GM21723 (cell line): ENCODE data around the gene KCTD11.
"Not testable (repeated sequence)": the region's sequence is repeated elsewhere in the genome, so short reads cannot be mapped to it uniquely, and the experiment has no call there.

ENCODE experiments used
- ATAC-seq: cut with Tn5 transposase; IDR thresholded peaks from one replicate; pipeline ENCODE4 v1.9.1; 2021; ENCODE audit warnings: mild to moderate bottlenecking, moderate library complexity; ENCODE audit not compliant: unreplicated experiment

The KCTD11 gene

DNA sequence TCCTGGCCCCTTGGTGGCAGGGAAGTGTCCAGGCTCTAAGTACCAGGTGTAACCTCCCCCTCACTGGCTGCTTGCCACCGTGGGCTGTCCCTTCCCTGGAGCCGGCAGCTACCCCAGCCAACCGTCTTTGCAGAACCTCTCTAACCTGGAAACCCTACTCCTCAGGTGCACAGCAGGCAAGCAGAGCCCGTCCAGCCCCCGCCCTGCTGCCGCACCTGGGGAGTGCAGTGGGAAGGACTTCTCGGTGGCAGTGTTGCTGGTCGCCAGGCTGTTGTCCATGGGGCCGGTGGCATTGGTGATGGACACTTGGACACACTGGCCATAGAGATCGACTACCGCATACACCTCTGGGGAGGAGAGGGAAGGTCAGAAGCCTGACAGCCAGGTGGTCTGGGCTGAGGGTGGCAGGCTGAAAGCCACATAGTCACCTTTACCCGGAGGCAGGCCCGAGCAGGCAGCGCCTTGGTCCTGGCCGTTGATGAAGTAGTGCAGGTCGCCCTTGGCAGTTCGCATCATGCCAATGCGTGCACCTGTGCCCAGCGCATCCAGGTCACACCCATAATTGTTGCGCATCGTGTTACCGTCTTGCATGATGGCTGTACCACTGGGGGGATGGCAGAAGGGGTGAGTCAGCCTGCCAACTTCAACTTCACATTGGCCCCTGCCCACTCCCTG is 29.3 kb upstream of the KCTD11 start:
- no peak for ATAC-seq

DNA sequence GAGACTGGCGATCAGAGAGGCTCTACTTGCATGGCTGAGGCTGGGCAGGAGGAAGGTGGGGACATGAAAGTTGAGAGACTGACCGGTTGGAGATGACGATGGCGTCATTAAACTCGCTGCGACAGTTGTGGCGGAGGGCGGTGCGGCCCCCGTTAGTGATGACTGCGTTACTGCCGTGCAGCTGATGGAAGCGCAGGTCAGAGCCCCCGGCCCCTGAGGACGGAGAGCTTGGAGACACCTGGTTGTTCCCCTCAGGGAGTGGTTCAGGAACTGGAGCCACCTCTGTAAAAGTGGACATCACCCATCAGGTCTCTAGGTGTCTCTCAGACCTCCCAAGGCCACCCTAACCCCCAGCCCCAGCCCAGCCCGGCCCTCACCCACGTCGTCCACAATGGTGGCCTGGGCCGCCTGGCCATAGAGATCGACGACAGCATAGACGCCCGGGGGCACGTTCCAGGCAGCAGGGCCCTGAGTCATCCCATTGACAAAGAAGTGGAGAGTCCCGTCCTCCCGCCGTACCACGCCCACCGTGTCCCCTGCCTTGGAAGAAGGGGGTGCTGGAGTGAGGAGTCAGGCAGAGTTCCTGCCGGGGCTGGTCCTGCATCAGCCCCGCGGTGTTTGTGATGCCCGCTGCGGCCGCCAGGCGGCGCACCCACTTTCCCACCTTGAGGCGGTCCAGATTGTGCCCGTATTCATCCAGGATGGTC is 28.1 kb upstream of the KCTD11 start:
- ATAC-seq, result no peak

DNA sequence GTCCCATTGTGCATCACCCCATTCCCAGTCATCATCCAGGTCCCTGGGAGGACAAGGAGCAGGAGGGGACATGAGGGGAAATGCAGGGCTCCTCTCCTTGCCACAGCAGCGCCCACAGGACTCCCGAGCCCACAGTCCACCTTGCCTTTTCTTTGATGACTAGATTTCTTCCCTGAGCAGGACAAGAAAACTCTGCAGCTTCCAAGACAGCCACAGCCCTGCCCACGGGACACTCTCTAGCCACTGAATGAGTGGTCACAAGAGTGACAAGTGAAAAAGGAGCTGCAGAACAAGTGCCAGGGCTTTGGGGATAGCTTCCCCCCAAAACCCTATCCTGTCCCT is 27.6 kb upstream of the KCTD11 start:
- no peak for ATAC-seq

DNA sequence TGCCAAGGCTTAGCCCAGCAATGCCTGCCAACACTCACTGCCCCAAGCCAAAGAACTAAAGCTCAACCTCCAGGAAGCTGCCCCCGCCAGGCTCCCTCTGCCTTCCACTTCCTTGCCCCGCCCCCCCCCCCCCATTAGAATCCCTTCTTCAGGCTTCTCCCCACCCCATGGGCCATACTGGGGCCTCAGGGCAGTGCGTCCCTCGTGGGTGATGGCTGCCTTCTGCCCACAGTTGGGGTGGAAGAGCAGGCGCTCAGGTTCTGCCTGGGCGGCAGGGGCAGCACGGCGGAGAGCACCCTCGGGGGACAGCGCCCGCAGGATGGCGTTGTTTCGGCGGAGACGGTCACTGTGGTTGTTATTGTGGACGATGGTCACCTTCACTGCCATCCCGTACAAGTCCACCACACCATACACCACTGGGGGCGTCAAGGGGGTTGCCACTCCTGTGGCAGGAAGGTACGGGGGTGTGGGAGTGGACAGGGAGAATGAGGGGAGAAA is 26.9 kb upstream of the KCTD11 start:
- no peak for ATAC-seq

DNA sequence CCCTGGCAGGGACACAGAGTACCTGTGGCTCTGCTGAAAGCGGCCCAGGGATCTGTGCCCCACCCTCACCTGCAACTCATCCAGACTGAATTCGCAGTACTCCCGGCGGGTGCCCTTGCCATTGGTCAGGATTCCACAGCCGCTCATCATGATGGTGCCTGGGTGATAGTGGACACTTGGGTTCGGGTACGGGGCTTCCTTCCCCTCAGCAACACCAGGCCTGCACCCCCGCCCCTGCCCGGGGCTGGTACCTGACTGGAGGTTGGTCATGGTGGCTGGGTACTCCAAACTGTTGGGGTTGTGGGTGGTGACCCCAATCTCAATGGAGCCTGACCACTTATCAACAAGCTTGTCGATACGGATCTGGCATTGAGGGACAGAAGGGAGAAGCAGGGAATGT is 25.8 kb upstream of the KCTD11 start:
- ATAC-seq, result no peak

DNA sequence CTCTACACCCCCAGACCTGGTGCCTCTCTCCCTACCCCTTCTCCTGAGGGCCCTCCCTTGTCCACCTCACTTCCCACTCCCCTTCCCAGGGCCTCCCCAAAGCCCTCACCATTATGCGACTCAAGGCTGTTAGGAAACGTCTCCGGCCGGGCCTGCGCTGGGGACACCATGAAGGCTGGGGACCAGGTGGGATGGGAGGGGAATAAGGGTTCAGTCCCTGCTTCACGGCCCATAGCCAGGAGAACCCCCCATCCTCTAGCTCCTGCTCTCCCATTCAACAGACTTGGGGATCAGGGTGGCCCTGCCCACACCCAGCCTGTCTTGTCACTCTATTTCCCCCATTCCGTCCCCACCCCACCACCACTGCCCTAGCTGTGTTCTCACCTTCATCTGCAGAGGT is 24.9 kb upstream of the KCTD11 start:
- no peak for ATAC-seq

DNA sequence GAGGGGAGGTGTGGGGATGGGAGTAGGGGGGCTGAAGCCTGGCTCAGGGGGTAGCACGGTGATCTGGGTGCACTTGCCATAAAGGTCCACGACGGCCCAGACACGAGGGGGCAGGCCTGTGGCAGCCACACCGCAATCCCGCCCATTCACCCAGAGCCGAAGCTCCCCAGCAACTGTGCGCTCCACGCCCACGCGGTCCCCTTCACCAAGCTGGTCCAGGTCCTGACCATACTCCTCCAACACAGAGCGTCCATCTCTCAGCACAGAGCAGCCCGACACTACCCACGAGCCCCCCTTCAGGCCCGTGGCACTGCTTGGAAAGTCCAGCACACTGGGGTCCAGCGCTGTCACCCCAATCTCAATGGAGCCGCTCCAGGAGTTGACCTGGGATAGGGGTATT is 24.5 kb upstream of the KCTD11 start:
- no peak for ATAC-seq

DNA sequence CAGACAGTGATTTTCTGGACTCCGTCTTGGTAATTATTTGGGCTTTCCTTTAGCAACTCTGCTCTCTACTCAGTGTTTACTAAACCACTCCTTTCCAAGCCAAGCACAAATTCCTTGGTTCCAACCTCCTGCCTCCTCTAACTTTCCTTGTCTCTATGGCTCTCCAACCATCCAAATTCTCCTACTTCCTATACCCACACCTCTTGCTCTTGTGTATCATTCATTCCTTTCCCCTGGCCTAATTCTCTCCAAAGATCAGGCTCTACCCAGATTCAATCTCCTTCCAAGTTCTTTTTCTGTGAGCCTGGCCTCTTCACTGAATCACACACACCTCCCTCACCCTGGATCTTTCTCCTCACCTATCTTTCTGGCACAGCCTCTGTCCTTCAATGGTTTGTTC is 24.0 kb upstream of the KCTD11 start:
- ATAC-seq, result no peak

DNA sequence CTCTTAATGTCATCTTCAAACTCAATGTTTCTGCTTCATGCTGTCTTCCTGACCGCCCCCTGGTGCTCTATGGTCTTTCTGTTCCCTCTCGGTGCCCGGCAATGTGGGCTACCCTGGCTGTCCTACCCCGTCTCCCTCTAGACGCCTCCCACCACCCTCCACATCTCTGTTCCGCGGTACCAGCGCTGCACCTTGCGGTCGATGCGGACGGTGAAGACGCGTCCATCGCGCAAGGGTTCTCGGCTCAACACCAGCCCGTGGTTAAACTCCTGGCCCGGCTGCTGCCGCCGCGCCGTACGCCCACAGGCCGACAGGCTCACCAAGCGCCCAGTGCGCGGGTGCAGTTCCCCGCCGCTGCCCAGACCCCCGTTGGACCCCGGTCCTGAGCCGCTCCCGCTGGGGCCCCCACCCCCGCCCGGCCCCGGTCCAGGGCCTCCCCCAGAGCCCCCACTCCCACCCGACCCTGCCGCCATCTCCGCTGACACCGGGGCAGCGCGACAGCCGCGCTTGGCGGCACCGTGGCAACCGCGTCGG is 23.1 kb upstream of the KCTD11 start, which contains the start of gene NEURL4:
NEURL4 (minus strand) TSS at position 496 of the 534 bp plus-strand sequence; CDS start at position 473, 23 bp downstream.
- peak; percentile 8 for ATAC-seq

DNA sequence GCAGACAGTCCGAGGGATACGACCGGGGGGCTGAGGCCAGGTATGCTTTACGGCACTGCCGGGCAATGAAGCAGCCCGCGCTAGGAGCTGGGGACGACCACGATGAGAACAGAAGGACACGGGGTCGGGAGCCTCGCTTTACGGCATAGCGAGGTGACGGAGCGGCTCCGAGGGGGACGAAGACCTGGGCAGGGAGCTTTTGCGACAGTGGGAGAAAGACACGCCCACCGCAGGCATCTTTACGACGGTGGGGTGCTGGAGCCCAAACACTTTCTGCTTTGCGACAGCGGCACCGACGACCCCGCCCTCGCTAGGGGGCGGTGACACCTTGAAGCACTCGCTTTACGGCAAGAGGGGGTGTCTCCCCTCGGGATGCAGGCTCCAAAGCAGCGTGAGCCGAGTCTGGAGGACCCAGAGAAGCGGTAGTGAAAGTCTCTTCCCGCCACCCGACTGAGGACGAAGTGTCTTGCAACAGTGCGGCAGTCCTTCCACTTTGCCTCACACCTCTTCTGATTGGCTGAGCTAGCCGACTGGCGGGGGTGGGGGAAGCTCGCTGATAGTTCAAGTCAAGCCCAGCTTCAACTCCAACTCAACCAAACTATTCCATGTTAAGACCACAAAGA is 22.5 kb upstream of the KCTD11 start:
- peak; percentile 49 for ATAC-seq

DNA sequence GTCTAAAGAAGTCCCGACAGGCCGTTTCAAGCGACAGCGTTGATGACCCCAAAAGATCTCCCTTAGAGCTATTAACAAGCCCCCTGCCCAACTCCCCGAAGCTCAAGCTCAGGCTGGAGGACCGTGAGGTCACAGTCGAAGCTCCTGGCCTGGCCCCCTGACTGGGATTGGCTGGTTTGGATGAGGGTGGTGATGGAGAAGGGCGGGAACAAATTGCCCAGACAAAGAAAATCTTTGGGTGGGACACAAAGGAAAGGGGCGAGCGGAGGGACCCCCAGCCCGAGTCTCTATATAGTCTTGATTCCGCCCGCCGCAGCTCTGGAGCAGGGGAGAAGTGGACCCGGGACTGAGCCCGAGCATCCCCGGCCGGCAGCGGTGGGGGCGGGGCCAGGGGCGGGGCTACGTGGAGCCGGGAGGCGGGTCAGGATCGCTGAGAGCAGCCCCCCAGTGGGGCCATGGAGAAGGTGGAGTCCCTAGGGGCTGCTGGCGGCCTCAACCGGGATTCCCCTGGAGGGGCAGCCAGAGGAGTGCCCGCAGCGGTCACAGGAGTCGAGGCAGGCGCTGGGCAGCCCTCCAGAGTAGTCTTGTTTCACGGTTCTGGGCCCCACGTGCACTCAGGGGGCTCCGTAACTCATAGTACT is 21.8 kb upstream of the KCTD11 start:
- peak; percentile 51 for ATAC-seq

DNA sequence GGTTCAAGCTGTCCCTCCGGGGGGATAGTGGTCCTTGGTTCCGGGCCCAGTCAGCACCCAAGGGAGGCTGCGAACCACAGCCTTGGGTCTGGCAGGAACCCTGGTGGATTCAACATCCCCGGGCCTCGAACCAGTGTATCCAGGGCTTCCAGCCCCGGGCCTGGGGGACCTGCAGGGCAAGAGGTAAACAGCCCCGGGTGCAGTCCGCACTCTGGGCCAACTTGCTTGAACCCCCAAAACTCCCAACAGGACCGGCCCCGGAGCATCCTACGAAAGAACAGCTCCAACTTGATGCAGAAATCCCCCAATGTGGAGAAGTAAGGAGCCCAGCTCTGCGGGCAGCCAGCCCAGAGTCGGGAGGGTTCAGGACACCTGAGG is 21.3 kb upstream of the KCTD11 start:
- peak; percentile 3 for ATAC-seq

DNA sequence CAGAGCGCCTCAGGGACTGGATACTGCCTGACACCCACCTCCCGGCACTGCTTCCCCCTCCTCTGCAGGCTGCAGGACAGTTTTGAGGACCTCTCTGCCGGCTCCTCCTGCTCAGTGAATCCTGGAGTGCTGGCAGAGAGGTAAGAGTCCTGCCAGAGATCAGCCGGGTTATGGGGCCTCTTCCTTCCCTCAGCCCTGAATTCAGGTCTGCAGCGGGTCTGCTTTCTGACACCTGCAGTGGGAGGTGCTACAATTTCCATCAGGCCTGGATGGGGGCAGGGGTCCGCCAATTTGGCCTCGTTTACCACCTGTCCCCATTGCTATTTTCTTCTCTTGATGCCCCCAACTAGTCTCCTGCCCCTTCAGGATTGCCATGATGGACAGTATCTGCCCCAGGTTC is 19.9 kb upstream of the KCTD11 start:
- ATAC-seq, result no peak

DNA sequence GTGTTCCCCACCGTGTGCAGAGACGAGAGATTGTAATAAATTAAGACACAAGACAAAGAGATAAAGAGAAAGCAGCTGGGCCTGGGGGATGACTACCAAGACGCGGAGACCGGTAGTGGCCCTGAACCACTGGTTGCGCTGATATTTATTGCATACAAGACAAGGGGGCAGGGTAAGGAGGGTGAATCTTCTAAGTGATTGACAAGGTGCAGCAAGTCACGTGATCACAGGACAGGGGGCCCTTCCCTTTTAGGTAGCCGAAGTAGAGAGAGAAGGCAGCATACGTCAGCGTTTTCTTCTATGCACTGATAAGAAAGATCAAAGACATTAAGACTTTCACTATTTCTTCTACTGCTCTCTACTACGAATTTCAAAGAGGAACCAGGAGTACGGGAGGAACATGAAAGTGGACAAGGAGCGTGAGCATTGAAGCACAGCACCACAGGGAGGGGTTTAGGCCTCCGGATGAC is 19.3 kb upstream of the KCTD11 start:
- ATAC-seq, result not testable (repeated sequence)

DNA sequence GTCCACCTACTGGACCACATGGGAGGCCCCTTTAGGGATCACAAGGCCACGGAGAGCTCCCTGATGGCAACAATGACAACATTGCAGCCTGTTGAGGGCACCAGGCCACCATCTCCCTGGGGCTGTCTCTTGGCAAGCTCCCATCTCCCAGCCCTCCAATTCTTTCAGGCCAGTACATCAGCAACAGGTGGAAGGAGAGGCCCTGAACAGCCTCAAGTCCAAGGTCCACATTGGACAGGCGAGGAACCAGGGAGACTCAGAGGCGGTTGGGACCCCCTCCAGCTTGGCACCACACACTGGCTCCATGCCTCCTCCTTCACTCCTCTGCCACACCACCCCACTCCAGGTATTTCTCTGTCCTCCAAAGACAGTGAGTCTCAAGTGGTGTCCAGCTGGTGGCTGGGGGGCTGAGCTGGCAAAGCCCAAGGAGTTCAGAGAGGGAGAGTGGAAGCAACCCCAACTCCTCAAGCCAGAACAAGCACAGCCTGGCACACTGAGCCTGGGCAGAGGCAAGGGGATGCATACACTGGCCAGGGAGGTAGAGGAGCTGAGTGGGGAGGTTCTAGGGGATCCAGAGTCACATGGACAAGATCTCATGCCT is 16.9 kb upstream of the KCTD11 start:
- no peak for ATAC-seq

DNA sequence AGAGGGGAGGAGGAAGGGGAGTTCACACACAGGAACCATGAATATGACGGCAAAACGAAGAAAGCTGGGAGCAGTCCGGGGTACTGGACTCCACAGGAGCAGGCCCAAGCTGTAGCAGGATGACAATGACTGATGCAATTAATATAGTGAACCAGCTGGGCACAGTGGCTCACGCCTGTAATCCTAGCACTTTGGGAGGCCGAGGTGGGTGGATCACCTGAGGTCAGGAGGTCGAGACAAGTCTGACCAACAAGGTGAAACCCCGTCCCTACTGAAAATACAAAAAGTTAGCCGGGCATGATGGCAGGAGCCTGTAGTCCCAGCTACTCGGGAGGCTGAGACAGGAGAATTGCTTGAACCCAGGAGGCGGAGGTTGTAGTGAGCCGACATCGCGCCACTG is 16.2 kb upstream of the KCTD11 start:
- ATAC-seq, result not testable (repeated sequence)

DNA sequence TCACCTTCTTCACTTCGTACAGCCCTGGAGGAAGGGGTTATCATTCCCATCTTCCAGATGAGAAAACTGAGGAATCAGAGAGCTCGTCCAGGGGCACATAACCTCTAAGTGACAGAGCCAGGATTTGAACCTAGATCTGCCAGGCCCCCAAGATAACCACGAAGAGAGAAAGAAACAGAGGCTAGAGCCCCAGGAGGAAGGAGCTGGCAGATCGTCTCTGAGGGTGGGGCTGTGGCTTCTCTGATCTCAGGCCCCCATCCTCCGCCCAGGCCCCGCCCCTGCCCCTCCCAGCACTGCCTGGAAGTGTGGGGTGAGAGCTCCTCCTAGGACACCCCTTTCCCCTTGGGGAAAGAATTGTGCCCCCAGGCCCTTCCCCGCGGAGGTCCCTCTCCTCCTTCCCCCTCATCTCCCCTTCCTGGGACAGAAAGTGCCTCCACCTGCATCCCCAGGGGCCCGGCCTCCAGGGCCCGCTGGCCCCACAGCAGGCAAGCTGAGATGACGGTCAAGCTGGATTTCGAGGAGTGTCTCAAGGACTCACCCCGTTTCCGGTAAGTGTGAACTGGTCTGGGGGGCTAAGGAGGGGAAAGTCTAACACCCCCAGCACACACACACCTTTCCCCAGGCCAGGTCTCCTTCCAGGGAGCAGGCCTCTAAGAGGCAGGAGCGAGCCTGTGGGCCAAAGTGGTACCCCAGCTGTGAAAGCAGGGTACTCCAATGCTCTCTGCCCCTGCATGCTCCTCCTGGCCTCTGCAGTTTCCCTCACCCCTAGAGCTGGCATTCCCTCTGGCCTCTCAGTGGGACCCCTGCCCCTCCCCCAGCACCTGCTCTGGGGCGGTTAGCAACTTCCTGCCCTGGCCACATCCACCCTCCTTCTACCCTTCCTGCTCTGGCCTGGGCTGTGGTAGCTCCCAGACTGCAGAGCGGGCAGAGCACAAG is 15.5 kb upstream of the KCTD11 start, which contains the start of gene ACAP1:
ACAP1 (plus strand) TSS at position 290 of the 936 bp plus-strand sequence; CDS start at position 496, 206 bp downstream.
- ATAC-seq, result peak; percentile 64

DNA sequence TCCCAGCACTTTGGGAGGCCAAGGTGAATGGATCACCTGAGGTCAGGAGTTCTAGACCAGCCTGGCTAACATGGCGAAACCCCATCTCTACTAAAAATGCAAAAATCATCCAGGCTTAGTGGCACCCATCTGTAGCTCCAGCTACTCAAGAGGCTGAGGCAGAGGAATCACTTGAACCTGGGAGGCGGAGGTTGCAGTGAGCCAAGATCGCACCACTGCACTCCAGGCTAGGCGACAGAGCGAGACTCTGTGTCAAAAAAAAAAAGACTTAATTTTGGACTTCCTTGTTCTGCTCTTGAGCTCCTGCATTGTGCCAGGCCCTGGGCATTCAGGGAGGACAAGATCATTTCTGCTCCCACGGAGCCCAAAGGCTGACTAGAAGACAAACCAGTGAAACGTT is 14.4 kb upstream of the KCTD11 start:
- not testable (repeated sequence) for ATAC-seq

DNA sequence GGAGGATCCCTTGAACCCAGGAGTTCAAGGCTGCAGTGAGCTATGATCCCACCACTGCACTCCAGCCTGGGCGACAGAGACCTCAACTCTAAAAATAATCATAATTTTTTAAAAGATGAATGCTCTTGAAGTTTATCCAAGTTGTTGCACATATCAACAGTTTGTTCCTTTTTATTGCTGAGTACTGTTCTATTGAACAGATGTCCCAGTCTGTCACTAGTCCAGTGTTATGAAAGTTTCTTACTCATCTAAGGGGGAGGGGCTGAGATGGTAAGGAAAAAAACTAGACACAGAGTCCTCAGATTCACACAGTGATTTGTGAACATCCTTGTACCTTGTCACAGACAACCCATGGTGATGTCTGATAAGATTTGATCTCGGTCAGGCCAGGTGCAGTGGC is 11.8 kb upstream of the KCTD11 start:
- no peak for ATAC-seq

DNA sequence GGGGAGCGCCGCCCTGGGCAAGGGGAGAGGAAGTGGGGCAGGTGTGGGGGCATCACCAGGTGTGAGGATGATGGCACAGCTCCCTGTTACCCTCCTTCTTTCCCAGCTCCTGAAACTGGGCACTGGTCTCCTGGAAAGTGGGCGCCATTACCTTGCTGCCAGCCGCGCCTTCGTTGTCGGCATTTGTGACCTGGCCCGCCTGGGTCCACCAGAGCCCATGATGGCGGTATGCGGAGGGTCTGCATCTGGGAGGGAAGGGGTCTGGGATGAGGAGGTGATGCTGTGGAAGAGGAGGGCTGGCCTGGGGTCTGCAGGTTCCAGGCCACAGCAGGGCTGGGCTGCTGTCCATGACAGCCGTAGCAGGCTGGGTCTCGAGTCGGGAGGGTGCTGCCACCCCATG is 10.1 kb upstream of the KCTD11 start:
- ATAC-seq, result no peak
